Psoas muscle (tissue), 8 donors: ENCODE results near the gene MAST2. TPM values are rescaled to one million over a fixed set of nuclear protein-coding genes. Genes with fewer than 3 reads are reported as not detected.
"Not testable (repeated sequence)": the region's sequence is repeated elsewhere in the genome, so short reads cannot be mapped to it uniquely, and the experiment has no call there.

Experiments
- ATAC-seq, 4 donors: fragments of 200-7000 bp; cut with Tn5 transposase; one replicate each; pipeline ENCODE4 v1.9.1; 2020; ENCODE audit warnings: moderate library complexity in 3 of 4, mild to moderate bottlenecking in 2 of 4
- DNase-seq, 2 donors: peaks; one replicate each; pipeline ENCODE4 v3.0.0-alpha.2; 2020
- H3K27ac ChIP-seq: fragments of 200-600 bp; one replicate; pipeline ENCODE4 v1.8.0; 2022
- H3K27me3 ChIP-seq, 3 donors: fragments of 200-600 bp in 1 of 3; one replicate each; pipeline versions ENCODE4 v1.6.1 to v1.8.0; 2013 to 2022; ENCODE audit warnings: low read length in 2 of 3, mild to moderate bottlenecking in 2 of 3, moderate library complexity in 1 of 3; ENCODE audit not compliant: insufficient read depth in 3 of 3
- H3K36me3 ChIP-seq, 2 donors: fragments of 200-600 bp in 1 of 2; one replicate each; pipeline versions ENCODE4 v1.6.1 to v1.8.0; 2013 to 2022; ENCODE audit warnings: low read depth in 1 of 2, mild to moderate bottlenecking in 1 of 2, moderate library complexity in 1 of 2; ENCODE audit not compliant: insufficient read depth in 1 of 2
- H3K4me1 ChIP-seq: fragments of 200-600 bp; one replicate; pipeline ENCODE4 v1.8.0; 2022
- H3K4me3 ChIP-seq: fragments of 200-600 bp; one replicate; pipeline ENCODE4 v1.8.0; 2022; ENCODE audit warnings: mild to moderate bottlenecking
- H3K9me3 ChIP-seq: fragments of 200-600 bp; one replicate; pipeline ENCODE4 v1.8.0; 2022
- CTCF ChIP-seq: fragments of 200-600 bp; IDR thresholded peaks from one replicate; pipeline ENCODE4 v1.8.0; 2022; ENCODE audit warnings: antibody characterized with exemption
- WGBS, 3 donors: extraction: QIAGEN DNeasy Blood & Tissue Kit; methylation state at CpG; one replicate each; pipeline versions ENCODE4 v1.1.6 to v1.1.7; 2013; 5-methylcytosine and 5-hydroxymethylcytosine counted together
- intact Hi-C, 2 donors: fragments of 100-400 bp; cut with DNase I; formaldehyde crosslinking; loops; one replicate each; pipeline versions ENCODE4 v1.11.0 to v1.14.2; 2022
- polyA plus RNA-seq, 3 donors: library from polyadenylated mRNA; stranded (reverse); fragments of 200-250 nt; gene quantifications; one replicate each; pipeline ENCODE4 v1.2.3, GENCODE V29; 2013
- total RNA-seq, 4 donors: library from RNA; stranded (reverse); fragmentation: NEBNext Ultra II Directional in 2 of 4; extraction: Animal tissue kit (Norgen Biotek cat#: 25700) in 2 of 4; gene quantifications; one replicate each; pipeline versions ENCODE4 v1.2.1 to v1.2.4, GENCODE V29; 2021 to 2023
- donor health status: healthy with polysubstance abuse.
- donor health status: DM: no; HTN: no; CAD: no; lungs with moderate emphysema.
- donor health status: Bipolar disorder and iron deficiency.
- donor health status: healthy.
- donor health status: DM: yes; HTN: yes; CAD: no.
- donor health status: DM: no; HTN: no; CAD: no.
- donor health status: DM: no; HTN: no; CAD: no.
- donor health status: DM: yes; HTN: yes; CAD: no.

Gene MAST2
- total and polyA plus RNA-seq, 7 donors, result 97.8 to 266 (median 159) TPM

GRCh38 chr1:45827256-45827655 lies 23.8 kb downstream of the MAST2 start:
- 96% methylated on average over 2 of the region's 2 CpGs for WGBS, 3 donors
- TF ChIP-seq CTCF, result no peak
- H3K36me3 ChIP-seq, result peaks cover 0 to 57% of the 10 kb centered on the region in 2 donors
- DNase-seq (no peak), ATAC-seq (no peak)
- no peaks in the 10 kb centered on the region for H3K9me3 ChIP-seq
- no peak overlapping the region for H3K4me3 ChIP-seq
- no peaks in the 10 kb centered on the region for H3K4me1 ChIP-seq
- intact Hi-C loops, result no loop called here
- no peaks in the 10 kb centered on the region for H3K27me3 ChIP-seq
- H3K27ac ChIP-seq, result no peak overlapping the region

GRCh38 chr1:45828841-45829240 lies 25.4 kb downstream of the MAST2 start:
- no peak for ATAC-seq
- 96 to 100% (median 100%) methylated on average over 1 of the region's 1 CpG for WGBS, 3 donors
- no peak overlapping the region for H3K4me3 ChIP-seq
- peaks cover 0 to 63% of the 10 kb centered on the region in 2 donors for H3K36me3 ChIP-seq
- no peak for DNase-seq
- H3K27ac ChIP-seq, result no peak overlapping the region
- intact Hi-C loops, result no loop called here
- no peaks in the 10 kb centered on the region for H3K4me1 ChIP-seq
- TF ChIP-seq CTCF, result no peak
- H3K27me3 ChIP-seq, result no peaks in the 10 kb centered on the region
- H3K9me3 ChIP-seq, result no peaks in the 10 kb centered on the region

- Histone ChIP-seq H3K36me3 (peaks cover 0 to 32% of the 10 kb centered on the region in 2 donors), H3K4me3 (no peak overlapping the region), H3K27ac (no peak overlapping the region), H3K27me3 (no peaks in the 10 kb centered on the region), H3K4me1 (no peaks in the 10 kb centered on the region), H3K9me3 (no peaks in the 10 kb centered on the region)
- WGBS, 3 donors, result 94 to 99% (median 94%) methylated on average over 2 of the region's 2 CpGs
- intact Hi-C loops, result no loop called here
- DNase-seq (no peak), ATAC-seq (no peak)
- no peak for TF ChIP-seq CTCF
These were observed 29.9 kb downstream of the MAST2 start for GRCh38 chr1:45833361-45833760.

- 93 to 100% (median 99%) methylated on average over 1 of the region's 1 CpG for WGBS, 3 donors
- DNase-seq (no peak), ATAC-seq (no peak)
- Histone ChIP-seq H3K4me3 (no peak overlapping the region), H3K4me1 (no peaks in the 10 kb centered on the region), H3K27me3 (no peaks in the 10 kb centered on the region), H3K27ac (no peak overlapping the region), H3K36me3 (peaks cover 0 to 29% of the 10 kb centered on the region in 2 donors), H3K9me3 (no peaks in the 10 kb centered on the region)
- intact Hi-C loops, result no loop called here
- TF ChIP-seq CTCF, result no peak
These were observed 31.3 kb downstream of the MAST2 start for GRCh38 chr1:45834689-45835088.

- Histone ChIP-seq H3K27me3 (no peaks in the 10 kb centered on the region), H3K27ac (no peak overlapping the region), H3K9me3 (no peaks in the 10 kb centered on the region), H3K4me3 (no peak overlapping the region), H3K4me1 (peaks cover 10% of the 10 kb centered on the region), H3K36me3 (peaks cover 0 to 13% of the 10 kb centered on the region in 2 donors)
- DNase-seq (no peak), ATAC-seq (no peak)
- no peak for TF ChIP-seq CTCF
- intact Hi-C loops, result no loop called here
- 87 to 95% (median 90%) methylated on average over 3 of the region's 3 CpGs for WGBS, 3 donors
These were observed 33.0 kb downstream of the MAST2 start for GRCh38 chr1:45836451-45836850.

GRCh38 chr1:45836861-45837260 lies 33.4 kb downstream of the MAST2 start:
- peaks cover 10% of the 10 kb centered on the region for H3K4me1 ChIP-seq
- H3K27ac ChIP-seq, H3K4me3 ChIP-seq, H3K36me3 ChIP-seq, DNase-seq, intact Hi-C loops, H3K27me3 ChIP-seq, ATAC-seq, H3K9me3 ChIP-seq: not testable (repeated sequence)
- WGBS, 3 donors, result 96 to 100% (median 99%) methylated on average over 7 of the region's 7 CpGs

DNA sequence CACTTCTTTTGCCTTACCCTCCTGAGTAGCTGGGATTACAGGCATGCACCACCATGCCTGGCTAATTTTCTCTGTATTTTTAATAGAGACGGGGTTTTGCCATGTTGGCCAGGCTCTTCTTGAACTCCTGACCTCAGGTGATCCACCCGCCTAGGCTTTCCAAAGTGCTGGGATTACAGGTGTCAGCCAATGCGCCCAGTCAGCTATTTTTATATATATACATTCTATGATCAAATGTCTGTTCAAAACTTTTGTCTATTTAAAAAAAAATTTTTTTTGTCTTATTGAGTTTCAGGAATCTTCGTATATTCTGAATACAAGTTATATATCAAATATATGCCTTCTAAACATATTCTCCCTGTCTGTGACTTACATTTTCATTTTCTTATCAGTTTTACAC lies 34.9 kb downstream of the MAST2 start:
- H3K4me3 ChIP-seq, H3K9me3 ChIP-seq, H3K27ac ChIP-seq, H3K36me3 ChIP-seq, H3K27me3 ChIP-seq, DNase-seq, ATAC-seq, intact Hi-C loops: not testable (repeated sequence)
- WGBS, 3 donors, result 74 to 94% (median 83%) methylated on average over 4 of the region's 4 CpGs
- peaks cover 14% of the 10 kb centered on the region for H3K4me1 ChIP-seq
